ENCODE measurements around the gene SMPX.

The SMPX gene

GRCh38 chrX:21658746-21659145 is 99.2 kb downstream of the SMPX start:
- no peak for DNase-seq (ENCODE audit: extremely low read depth in 1 of 2, low read depth in 1 of 2)

- no peak for DNase-seq (ENCODE audit: extremely low read depth in 1 of 2, low read depth in 1 of 2)
Measured at GRCh38 chrX:21658152-21658737, 99.7 kb downstream of the SMPX start, which contains the start of gene KLHL34. TSS of gene KLHL34 (minus strand) at chrX:21658330. CDS start at chrX:21657788, 542 bp downstream.

- DNase-seq (ENCODE audit: extremely low read depth in 1 of 2, low read depth in 1 of 2): no peak
Measured at GRCh38 chrX:21657318-21658151, 100.4 kb downstream of the SMPX start.

GRCh38 chrX:21656587-21657317 is 101.2 kb downstream of the SMPX start:
- DNase-seq (ENCODE audit: extremely low read depth in 1 of 2, low read depth in 1 of 2): no peak

Measured in activated CD8-positive, alpha-beta memory T cell treated with anti-CD3 and anti-CD28 coated beads for 1 hour (primary cell).